Measurements from ENCODE around the gene FAM168A.

FAM168A gene

DNA sequence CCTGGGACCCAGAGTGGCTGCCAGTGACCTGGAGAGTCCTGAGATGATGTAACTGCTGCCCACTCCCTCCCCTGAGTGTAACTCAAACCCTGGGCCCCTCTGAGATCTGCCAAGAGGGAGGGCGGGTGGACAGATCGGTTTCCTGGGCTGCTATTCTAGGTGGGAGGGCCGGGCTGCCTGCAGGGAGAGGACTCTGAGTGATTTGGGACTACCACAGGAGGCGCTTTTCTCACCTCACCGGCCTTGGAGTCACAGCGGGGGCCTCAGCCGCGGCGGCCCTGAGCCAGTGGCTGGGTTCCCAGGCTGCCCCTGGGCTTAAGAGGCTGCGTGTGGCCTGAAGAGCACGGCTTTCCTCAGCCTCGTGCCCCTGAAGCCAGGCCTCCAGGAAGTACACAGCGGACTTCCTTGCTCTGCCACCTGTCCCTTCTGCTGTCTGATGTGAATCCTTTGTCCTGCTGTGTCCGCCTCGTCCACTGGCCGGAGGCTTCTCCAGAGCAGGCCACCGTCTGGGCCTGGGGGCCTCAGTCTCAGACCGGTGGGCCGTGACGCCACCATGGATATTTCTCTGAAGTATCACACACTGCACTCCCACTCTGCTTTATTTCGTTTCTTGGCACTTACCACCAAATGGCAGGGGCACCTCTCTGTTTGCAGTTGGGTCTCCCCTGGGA lies 210.2 kb downstream of the FAM168A start:
- no peak for TF ChIP-seq CTCF (IDR thresholded peaks at IDR 0.05; ENCODE audit: low read depth, low read length, missing control alignments)
- DNase-seq (ENCODE audit: extremely low read depth, low read depth), result no peak
- no peak overlapping the region for H3K4me3 ChIP-seq (replicated peaks; ENCODE audit: low read depth, low read length)

DNA sequence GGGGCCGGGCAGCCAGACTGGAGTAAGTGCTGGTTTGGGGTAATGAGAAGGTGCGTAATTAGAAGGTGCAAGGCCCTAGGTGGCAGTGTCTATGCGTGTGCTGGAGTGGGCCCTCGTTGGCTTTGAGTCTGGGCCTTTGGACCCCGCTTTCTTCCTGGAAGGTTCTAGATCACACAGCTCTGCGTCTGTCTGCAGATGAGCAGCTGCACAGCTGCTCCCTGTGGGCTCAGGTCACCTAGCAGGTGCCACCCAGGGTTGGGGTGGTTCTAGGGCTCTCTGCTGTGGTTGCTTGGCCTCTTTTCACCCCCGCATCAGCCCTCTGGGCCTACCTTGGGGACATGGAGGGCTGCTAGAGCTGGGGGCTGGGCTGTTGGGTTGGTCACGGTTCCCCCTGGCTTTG lies 211.4 kb downstream of the FAM168A start:
- no peak for DNase-seq (ENCODE audit: extremely low read depth, low read depth)
- H3K4me3 ChIP-seq (replicated peaks; ENCODE audit: low read depth, low read length), result no peak overlapping the region
- TF ChIP-seq CTCF (IDR thresholded peaks at IDR 0.05; ENCODE audit: low read depth, low read length, missing control alignments), result no peak

DNA sequence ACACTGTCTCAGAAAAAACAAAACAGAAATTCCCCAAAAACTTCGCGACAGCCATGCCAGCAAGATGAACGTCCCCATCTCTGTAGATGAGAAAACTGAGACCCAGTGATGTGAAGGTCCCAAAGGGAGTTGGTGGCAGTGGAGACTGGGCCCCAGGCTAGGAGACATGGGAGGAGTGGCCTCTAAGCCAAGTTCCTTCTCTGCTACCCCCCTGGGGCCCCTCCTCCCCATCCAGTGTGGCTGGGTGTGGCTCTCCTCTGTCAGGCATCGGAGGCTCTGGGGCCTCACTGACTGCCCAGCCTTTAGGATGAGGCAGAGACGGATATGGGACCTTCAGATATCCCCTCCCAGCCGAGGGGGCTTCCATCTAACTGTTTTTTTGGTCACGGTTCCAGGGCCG lies 211.9 kb downstream of the FAM168A start:
- DNase-seq (ENCODE audit: extremely low read depth, low read depth), result no peak
- TF ChIP-seq CTCF (IDR thresholded peaks at IDR 0.05; ENCODE audit: low read depth, low read length, missing control alignments), result no peak
- H3K4me3 ChIP-seq (replicated peaks; ENCODE audit: low read depth, low read length), result no peak overlapping the region

DNA sequence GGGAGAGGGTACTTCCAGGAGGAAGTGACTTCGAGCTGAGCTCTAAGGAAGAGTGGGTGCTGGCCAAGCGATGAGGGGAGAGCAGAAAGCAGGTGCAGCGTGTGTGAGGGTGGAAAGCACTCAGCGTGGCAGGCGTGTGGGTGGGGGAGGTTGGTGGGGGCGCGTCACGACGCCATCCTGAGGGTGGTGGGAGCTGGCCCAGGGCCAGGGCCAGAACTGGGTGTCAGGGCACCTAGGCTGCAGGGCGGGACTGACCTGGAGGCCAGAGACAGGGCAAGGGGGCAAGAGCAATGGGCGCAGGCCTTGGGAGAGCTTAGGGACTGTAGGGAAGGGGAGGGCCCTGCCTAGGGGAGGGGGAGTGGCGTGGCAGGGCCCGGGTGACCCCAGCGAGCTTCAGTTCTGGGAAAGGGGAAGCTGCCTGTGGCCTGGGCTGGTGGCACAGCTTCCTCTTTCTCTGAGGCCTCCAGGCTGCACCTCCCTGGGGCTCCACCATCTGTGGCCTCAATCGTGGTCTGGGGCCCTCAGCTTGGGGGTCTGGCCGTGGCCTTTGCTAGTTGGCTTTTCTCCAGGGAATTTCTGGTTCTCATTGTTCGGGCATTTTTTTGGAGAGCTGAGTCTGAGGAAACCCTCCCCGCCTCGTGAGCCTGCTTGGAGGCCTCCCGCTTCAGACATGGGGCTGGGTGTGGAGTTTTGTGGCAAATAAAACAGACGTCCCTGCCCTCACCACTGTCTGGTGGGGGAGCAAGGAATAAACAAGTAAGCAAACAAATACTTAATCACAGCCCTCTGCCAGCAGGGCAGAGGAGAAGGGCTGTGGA lies 212.8 kb downstream of the FAM168A start:
- TF ChIP-seq CTCF (IDR thresholded peaks at IDR 0.05; ENCODE audit: low read depth, low read length, missing control alignments), result no peak
- DNase-seq (ENCODE audit: extremely low read depth, low read depth), result no peak

GRCh38 chr11:73384531-73384871 lies 213.4 kb downstream of the FAM168A start:
- no peak for TF ChIP-seq CTCF (IDR thresholded peaks at IDR 0.05; ENCODE audit: low read depth, low read length, missing control alignments)
- DNase-seq (ENCODE audit: extremely low read depth, low read depth), result no peak
- H3K4me3 ChIP-seq (replicated peaks; ENCODE audit: low read depth, low read length), result no peak overlapping the region

More for the DNA sequence above, 212.8 kb downstream of the FAM168A start:
- no peak overlapping the region for H3K4me3 ChIP-seq (replicated peaks; ENCODE audit: low read depth, low read length)

DNA sequence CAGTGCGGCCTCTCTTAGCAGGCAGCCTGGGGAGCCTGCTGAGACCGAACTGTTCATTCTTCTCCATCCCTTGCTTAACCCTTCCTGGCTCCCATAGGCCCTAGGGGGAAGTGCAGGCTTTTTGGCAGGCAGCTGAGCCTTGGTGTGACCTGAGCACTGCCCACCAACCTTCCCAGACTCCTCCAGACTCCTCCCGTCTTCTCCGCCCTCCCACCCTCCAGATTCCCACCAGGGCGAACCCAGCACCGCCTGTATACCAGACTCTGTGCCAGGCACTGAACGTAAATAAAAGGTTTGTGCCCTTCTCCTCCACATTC lies 213.8 kb downstream of the FAM168A start:
- no peak for TF ChIP-seq CTCF (IDR thresholded peaks at IDR 0.05; ENCODE audit: low read depth, low read length, missing control alignments)
- H3K4me3 ChIP-seq (replicated peaks; ENCODE audit: low read depth, low read length), result no peak overlapping the region
- no peak for DNase-seq (ENCODE audit: extremely low read depth, low read depth)
